AG09319 (cell line): ENCODE results near the gene STAP2.

Source experiments
- DNase-seq: peaks from one replicate; pipeline ENCODE4 v3.0.0-alpha.2; 2010; ENCODE audit warnings: low read depth; ENCODE audit errors: extremely low read depth
- TF ChIP-seq, protein P1 (sequence below): IDR thresholded peaks from 2 replicates; pipeline ENCODE4 v1.5.1; 2011; ENCODE audit warnings: low read depth, mild to moderate bottlenecking, inconsistent platforms, low read length, moderate library complexity

Gene STAP2

DNA sequence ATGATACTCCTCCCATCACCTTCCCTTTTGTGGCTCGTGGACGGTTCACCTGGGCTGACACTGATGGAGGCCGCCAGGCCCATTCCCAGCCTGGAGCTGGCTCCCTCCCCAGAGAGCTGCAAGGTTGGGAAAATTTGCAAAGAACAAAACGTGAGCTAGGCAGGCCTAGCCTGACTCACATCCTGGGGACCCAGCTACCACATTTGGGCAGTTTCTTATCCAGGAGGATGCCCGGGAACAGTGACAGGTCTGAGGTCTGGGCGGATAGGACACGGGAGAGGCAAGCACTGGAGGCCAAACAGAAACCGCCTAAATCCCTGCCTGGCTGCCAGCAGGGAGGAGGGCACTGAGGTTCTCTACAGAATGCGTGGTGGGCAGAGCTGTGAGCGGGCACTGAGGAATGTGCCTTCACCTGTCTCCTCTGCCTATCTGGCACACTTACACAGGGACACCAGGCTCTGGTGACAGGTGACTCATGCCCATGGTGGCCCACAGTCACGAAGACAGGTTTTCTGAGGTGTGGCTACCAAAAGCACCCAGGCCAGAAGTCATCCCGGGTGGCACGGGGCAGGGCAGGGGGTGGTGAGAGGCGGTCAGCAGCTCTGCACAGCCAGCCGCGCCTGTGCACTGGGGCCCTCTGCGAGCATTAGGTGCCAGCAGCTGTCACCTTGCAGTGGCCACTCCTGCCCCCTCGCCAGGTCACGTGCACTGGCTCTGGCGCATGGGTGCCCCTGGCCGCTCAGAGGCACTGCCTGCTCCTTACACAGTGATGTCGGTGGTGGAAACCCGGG lies 38.6 kb upstream of the STAP2 start:
- TF ChIP-seq, protein P1, sequence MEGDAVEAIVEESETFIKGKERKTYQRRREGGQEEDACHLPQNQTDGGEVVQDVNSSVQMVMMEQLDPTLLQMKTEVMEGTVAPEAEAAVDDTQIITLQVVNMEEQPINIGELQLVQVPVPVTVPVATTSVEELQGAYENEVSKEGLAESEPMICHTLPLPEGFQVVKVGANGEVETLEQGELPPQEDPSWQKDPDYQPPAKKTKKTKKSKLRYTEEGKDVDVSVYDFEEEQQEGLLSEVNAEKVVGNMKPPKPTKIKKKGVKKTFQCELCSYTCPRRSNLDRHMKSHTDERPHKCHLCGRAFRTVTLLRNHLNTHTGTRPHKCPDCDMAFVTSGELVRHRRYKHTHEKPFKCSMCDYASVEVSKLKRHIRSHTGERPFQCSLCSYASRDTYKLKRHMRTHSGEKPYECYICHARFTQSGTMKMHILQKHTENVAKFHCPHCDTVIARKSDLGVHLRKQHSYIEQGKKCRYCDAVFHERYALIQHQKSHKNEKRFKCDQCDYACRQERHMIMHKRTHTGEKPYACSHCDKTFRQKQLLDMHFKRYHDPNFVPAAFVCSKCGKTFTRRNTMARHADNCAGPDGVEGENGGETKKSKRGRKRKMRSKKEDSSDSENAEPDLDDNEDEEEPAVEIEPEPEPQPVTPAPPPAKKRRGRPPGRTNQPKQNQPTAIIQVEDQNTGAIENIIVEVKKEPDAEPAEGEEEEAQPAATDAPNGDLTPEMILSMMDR, result no peak
- DNase-seq, result no peak

DNA sequence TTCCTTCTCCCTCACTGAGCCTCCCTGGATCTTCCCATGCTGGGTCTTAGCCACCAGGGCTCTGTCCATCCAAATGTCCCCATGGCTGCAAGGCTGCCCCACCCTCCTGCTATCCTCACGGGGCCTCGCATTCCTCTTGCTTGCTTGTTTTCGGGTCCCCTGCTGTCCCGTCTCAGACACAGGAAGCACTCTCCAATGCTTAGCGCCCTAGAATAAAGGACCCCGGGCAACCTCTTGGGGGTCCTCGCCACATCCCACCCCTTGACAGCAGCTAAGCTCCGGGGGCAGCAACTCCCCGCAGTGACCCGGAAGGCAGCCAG lies 38.0 kb upstream of the STAP2 start:
- no peak for DNase-seq
- TF ChIP-seq, protein P1, result no peak

DNA sequence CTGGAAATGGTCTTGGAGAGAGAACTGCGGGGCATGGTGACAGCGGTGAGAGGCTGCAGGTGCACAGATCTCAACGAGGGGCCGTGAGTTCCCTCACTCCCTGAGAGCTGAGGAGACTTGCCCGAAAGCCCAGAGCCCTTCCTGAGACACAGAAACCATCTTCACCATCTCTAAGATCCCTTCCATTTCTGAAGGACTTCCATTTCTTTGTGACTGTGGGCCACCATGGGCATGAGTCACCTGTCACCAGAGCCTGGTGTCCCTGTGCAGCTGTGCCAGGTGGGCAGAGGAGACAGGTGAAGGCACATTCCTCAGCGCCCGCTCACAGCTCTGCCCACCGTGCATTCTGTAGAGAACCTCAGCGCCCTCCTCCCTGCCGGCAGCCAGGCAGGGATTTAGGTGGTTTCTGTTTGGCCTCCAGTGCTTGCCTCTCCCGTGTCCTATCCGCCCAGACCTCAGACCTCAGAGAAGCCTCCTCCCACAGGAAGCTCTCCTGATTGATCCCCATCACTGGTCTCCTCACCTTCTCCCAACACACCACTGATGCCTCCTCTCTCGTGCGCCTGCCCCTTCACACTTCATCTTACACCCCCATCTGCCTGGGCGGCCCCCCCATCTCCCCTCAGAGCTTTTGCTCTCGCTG lies 37.5 kb upstream of the STAP2 start:
- TF ChIP-seq, protein P1, result no peak
- no peak for DNase-seq

DNA sequence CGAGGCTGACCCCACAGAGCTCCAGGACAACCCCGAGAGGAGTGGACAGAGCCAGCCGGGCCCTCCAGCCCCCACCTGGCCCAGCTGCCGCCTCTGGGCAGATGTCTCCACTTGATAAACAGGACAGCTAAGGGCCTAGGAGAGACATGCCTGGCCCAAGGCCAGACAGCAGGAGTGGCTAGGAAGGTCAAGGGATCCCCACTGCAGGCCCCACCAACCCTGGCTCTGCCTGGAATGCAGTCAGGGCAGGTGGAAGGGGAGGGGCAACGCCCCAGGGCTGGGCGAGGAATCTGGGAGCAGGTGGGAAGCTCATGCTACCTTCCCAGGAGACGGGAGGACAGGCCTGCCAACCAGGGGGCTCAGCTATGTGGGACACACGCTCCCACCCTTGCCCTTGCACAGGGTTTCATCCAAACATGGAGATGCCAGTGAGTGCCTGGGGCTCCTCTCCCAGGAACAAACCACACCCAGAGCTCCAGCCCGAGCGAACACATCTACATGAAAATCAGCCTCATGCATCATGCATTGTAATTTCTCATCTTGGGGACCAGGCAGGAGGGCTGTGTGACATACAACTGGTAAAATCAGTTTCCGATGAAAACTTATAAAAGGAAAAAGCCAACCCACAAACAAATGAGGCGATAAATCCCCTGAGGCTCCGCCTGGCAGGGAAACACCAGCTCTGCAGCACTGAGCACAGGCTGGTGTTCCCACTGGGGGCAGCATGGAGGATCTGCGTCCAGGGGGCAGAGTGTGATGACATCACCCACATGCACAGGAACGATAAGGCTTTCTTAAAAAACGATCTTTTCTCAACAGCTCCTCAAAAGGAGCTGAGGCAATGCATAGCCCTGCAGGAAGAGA lies 36.8 kb upstream of the STAP2 start:
- TF ChIP-seq, protein P1, result peak; percentile 46
- DNase-seq, result no peak

DNA sequence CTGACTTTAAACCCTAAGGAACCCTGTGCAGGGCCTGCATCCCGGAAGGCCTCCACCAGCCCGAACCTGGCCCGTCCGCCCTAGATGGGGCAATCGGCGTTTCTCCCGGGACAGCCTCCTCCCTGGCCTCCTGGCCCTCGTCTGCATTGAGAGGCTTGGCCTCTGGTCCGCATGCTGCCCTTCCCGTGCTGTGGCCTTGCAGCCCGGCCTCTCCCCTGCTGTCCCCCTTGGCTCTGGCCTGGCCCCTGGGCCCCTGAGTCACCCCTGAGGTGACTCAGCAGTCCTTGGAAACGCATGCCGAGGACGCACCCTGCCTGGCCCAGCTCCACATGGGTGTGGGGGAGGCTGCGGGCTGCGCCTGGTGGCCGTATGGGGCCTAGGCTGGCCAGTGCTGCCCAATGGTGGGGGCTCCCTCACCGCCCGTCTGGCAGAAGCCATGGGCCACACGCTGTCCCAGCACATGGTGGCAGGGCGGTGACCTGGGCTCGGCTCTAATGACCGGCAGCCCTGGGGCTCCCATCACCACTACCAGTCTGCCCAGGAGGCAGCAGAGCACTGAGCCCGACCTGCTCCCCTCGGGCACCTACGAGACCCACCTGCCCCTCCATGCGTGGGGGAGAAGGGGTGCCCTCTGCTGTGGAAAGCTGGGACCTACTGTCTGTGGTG lies 36.0 kb upstream of the STAP2 start:
- DNase-seq, result peak; percentile 70
- TF ChIP-seq, protein P1, result no peak; the same call in 1 of the 2 replicates

DNA sequence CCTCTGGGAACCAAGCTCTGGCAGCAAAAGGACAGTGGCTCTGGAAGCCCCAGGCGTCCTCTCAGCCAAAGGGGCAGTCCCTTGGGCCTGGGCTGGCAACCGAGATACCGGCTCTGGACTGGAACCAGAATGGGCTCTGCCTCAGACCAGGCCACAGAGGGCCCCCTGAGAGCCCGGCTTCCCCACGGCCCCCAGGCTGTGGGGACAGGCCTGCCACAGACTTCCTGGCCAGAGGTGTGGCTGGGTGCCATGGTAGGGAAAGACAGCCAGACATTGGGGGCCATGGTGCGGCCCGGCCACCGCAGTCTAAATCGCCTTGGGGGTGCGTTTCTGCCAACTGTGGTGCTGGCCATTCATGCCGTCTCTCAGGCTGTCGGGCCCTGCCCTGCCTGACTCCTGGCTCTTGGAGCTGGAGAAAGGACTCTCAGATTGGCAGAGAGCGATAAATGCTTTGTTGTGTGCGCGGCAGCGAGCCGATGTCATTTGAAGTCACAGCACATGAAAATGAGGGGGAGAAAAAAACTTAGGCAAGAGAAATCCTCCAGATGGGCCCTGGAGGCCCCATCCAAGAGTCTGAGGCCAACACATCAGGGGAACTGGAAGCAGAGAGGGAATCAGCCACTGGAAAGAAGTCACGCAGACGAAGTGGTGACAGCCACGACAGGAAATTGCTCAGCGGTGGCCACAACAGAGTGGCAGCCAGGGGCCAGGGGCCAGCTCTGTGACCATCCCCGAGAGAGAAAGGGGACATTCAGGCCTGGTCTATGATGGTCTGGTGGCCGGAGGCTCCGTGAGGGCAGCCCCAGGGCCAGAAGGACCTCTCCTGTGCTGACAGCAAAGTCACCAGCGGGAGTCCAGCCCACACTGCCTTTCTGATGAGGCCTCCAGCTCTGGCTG lies 35.2 kb upstream of the STAP2 start:
- TF ChIP-seq, protein P1, result no peak
- DNase-seq, result no peak
